ENCODE measurements around the gene ECM1. TPM values are rescaled to one million over a fixed set of nuclear protein-coding genes. Genes with fewer than 3 reads are reported as not detected.

ECM1 gene
- total and polyA plus RNA-seq, 2 experiments from 2014 or later: 0.74 to 1.1 TPM

- no peak for TF ChIP-seq CTCF (conservative IDR thresholded peaks at IDR 0.05; ENCODE audit: low read depth in 2 of 2)
- no peak for TF ChIP-seq JUNB (IDR thresholded peaks at IDR 0.05; ENCODE audit: unreplicated experiment)
- TF ChIP-seq, protein P1, sequence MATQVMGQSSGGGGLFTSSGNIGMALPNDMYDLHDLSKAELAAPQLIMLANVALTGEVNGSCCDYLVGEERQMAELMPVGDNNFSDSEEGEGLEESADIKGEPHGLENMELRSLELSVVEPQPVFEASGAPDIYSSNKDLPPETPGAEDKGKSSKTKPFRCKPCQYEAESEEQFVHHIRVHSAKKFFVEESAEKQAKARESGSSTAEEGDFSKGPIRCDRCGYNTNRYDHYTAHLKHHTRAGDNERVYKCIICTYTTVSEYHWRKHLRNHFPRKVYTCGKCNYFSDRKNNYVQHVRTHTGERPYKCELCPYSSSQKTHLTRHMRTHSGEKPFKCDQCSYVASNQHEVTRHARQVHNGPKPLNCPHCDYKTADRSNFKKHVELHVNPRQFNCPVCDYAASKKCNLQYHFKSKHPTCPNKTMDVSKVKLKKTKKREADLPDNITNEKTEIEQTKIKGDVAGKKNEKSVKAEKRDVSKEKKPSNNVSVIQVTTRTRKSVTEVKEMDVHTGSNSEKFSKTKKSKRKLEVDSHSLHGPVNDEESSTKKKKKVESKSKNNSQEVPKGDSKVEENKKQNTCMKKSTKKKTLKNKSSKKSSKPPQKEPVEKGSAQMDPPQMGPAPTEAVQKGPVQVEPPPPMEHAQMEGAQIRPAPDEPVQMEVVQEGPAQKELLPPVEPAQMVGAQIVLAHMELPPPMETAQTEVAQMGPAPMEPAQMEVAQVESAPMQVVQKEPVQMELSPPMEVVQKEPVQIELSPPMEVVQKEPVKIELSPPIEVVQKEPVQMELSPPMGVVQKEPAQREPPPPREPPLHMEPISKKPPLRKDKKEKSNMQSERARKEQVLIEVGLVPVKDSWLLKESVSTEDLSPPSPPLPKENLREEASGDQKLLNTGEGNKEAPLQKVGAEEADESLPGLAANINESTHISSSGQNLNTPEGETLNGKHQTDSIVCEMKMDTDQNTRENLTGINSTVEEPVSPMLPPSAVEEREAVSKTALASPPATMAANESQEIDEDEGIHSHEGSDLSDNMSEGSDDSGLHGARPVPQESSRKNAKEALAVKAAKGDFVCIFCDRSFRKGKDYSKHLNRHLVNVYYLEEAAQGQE (IDR thresholded peaks at IDR 0.05; ENCODE audit: unreplicated experiment): no peak
- no peak for TF ChIP-seq ZNF114 (CRISPR knock-in tag; IDR thresholded peaks at IDR 0.05)
- TF ChIP-seq CREB1 (CRISPR knock-in tag; IDR thresholded peaks at IDR 0.05; ENCODE audit: low read depth): no peak
- no peak for TF ChIP-seq POLR2AphosphoS5 (IDR thresholded peaks at IDR 0.05; ENCODE audit: low read depth)
- no peak for TF ChIP-seq EZH2phosphoT487 (IDR thresholded peaks at IDR 0.05; ENCODE audit: unreplicated experiment)
- TF ChIP-seq EZH2 (IDR thresholded peaks at IDR 0.05; ENCODE audit: low read depth, unreplicated experiment): no peak
Measured at GRCh38 chr1:150552911-150553289, 45.0 kb downstream of the ECM1 start (continued).

DNA sequence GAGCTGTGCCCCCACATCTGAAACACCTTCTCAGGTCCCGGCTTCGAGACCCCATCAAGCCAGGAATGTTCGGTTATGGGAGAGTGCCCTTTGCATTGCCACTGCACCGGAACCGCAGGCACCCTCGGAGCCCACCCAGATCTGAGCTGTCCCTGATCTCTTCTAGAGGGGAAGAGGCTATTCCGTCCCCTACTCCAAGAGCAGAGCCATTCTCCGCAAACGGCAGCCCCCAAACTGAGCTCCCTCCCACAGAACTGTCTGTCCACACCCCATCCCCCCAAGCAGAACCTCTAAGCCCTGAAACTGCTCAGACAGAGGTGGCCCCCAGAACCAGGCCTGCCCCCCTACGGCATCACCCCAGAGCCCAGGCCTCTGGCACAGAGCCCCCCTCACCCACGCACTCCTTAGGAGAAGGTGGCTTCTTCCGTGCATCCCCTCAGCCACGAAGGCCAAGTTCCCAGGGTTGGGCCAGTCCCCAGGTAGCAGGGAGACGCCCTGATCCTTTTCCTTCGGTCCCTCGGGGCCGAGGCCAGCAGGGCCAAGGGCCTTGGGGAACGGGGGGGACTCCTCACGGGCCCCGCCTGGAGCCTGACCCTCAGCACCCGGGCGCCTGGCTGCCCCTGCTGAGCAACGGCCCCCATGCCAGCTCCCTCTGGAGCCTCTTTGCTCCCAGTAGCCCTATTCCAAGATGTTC is 45.6 kb downstream of the ECM1 start:
- no peak overlapping the region for H3K27ac Mint-ChIP-seq
- Histone ChIP-seq H3K4me3 (no peak overlapping the region), H3K27me3 (ENCODE audit: insufficient read depth) (peaks cover 10% of the 10 kb centered on the region), H3K4me2 (no peak overlapping the region), H3F3A (replicated peaks; ENCODE audit: low read depth) (peaks cover 1% of the 10 kb centered on the region), H3K27ac (ENCODE audit: low read depth) (no peak overlapping the region), H3K9me2 (ENCODE audit: insufficient read depth) (no peaks in the 10 kb centered on the region), H3K4me1 (ENCODE audit: insufficient read depth) (peaks cover 15% of the 10 kb centered on the region; the same call in 1 of the 2 replicates), H4K20me1 (replicated peaks; ENCODE audit: insufficient read depth) (no peaks in the 10 kb centered on the region), H3K36me3 (ENCODE audit: insufficient read depth) (no peaks in the 10 kb centered on the region), H3K79me2 (replicated peaks; ENCODE audit: insufficient read depth) (no peaks in the 10 kb centered on the region), H2AFZ (no peak overlapping the region)
- peaks cover 34% of the 10 kb centered on the region for H3K4me1 Mint-ChIP-seq
- no peaks in the 10 kb centered on the region for H3K9me3 Mint-ChIP-seq
- H3K4me3 Mint-ChIP-seq: no peak overlapping the region
- H3K36me3 Mint-ChIP-seq (ENCODE audit: low read depth): no peaks in the 10 kb centered on the region; the same call in 2 of the 3 replicates
- H3K27me3 Mint-ChIP-seq (ENCODE audit: insufficient read depth, low read depth, poor library complexity): peaks cover 13% of the 10 kb centered on the region
- no peak for ATAC-seq
- no peak for DNase-seq (ENCODE audit: low spot score)
- TF ChIP-seq JUNB (IDR thresholded peaks at IDR 0.05; ENCODE audit: unreplicated experiment) (no peak), ZNF114 (CRISPR knock-in tag; IDR thresholded peaks at IDR 0.05) (no peak), POLR2AphosphoS5 (IDR thresholded peaks at IDR 0.05; ENCODE audit: low read depth) (no peak)
- TF ChIP-seq, protein P1 (IDR thresholded peaks at IDR 0.05; ENCODE audit: unreplicated experiment): no peak
